Activated T-cell treated with anti-CD3 and anti-CD28 coated beads, Interleukin-2, amount 50 U/mL, for 72 hours (primary cell): Measurements from ENCODE around the gene PRKCE. TPM values are rescaled to one million over a fixed set of nuclear protein-coding genes. Genes with fewer than 3 reads are reported as not detected.

ENCODE experiments used
- ATAC-seq, 2 donors: fragments of 150-1000 bp; cut with Tn5 transposase; replicated peaks in 1 of 2; 2 replicates each; pipeline ENCODE4 v1.10.0; 2021; ENCODE audit warnings: moderate library complexity in 2 of 2, mild to moderate bottlenecking in 1 of 2
- DNase-seq, 2 donors: peaks; one replicate each; pipeline ENCODE4 v3.0.0; 2021 to 2022; ENCODE audit warnings: mixed read lengths in 1 of 2
- H3K27ac Mint-ChIP-seq: one replicate; pipeline ENCODE4 v1.8.0; 2022; ENCODE audit warnings: mild to moderate bottlenecking, moderate library complexity, mixed read lengths
- H3K27me3 Mint-ChIP-seq: one replicate; pipeline ENCODE4 v1.8.0; 2022; ENCODE audit warnings: low read depth, mixed read lengths
- H3K36me3 Mint-ChIP-seq, 2 donors: one replicate each; pipeline ENCODE4 v1.8.0; 2022; ENCODE audit warnings: mixed read lengths in 2 of 2, mild to moderate bottlenecking in 1 of 2; ENCODE audit not compliant: insufficient read depth in 2 of 2
- H3K4me1 Mint-ChIP-seq: one replicate; pipeline ENCODE4 v1.8.0; 2022; ENCODE audit warnings: low read depth, mixed read lengths
- H3K4me3 Mint-ChIP-seq, 2 donors: one replicate each; pipeline ENCODE4 v1.8.0; 2022; ENCODE audit warnings: mild to moderate bottlenecking in 2 of 2, mixed read lengths in 2 of 2, moderate library complexity in 2 of 2
- H3K9me3 Mint-ChIP-seq, 2 donors: one replicate each; pipeline ENCODE4 v1.8.0; 2022; ENCODE audit warnings: mixed read lengths in 2 of 2
- total RNA-seq, 2 donors: library from RNA; stranded (reverse); gene quantifications; one replicate each; pipeline ENCODE4 v1.2.3, GENCODE V29; 2022

The PRKCE gene
- total RNA-seq, 2 donors from 2014 or later = 19.3 to 35.3 TPM

DNA sequence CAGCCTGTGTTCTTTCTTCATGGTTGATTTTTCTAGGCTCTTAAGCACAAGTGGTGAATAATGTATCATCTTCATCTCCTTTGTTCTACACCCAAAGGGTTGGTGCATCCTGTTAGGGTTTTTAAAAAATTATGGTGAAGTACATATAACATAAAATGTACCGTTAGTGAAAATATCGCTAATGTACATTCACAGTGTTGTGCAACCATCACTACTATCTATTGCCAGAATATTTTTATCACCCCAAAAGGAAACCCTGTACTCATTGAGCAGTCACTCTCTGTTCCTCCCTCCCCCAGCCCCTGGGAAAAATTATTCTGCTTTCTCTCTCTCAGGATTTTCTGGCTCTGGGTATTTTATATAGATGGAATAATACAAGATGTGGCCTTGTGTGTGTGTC, 98.5 kb downstream of the PRKCE start:
- peaks cover 1 to 5% of the 10 kb centered on the region in 2 donors for H3K36me3 Mint-ChIP-seq

GRCh38 chr2:45750484-45750883, 99.0 kb downstream of the PRKCE start:
- ATAC-seq (peak; percentile 93 to 95), DNase-seq (peak; percentile 12 to 33)
- Mint-ChIP-seq H3K27ac (peak overlapping the region; percentile 90), H3K36me3 (peaks cover 1 to 5% of the 10 kb centered on the region in 2 donors), H3K4me3 (peak overlapping the region; percentile 56 to 71), H3K4me1 (peaks cover 24% of the 10 kb centered on the region), H3K9me3 (peaks cover 8 to 9% of the 10 kb centered on the region in 2 donors), H3K27me3 (no peaks in the 10 kb centered on the region)

More for the DNA sequence above, 98.5 kb downstream of the PRKCE start:
- no peaks in the 10 kb centered on the region for H3K27me3 Mint-ChIP-seq
- no peak for DNase-seq
- H3K4me1 Mint-ChIP-seq = peaks cover 24% of the 10 kb centered on the region
- no peak for ATAC-seq
- H3K27ac Mint-ChIP-seq = peak overlapping the region; percentile 90
- H3K4me3 Mint-ChIP-seq = peak overlapping the region; percentile 56 to 71
- H3K9me3 Mint-ChIP-seq = peaks cover 8 to 9% of the 10 kb centered on the region in 2 donors

GRCh38 chr2:45753381-45753780, 101.9 kb downstream of the PRKCE start:
- ATAC-seq (no peak), DNase-seq (no peak)
- no peaks in the 10 kb centered on the region for H3K27me3 Mint-ChIP-seq
- no peak overlapping the region for H3K27ac Mint-ChIP-seq
- no peak overlapping the region for H3K4me3 Mint-ChIP-seq
- peaks cover 24% of the 10 kb centered on the region for H3K4me1 Mint-ChIP-seq
- no peaks in the 10 kb centered on the region for H3K36me3 Mint-ChIP-seq
- no peaks in the 10 kb centered on the region for H3K9me3 Mint-ChIP-seq

GRCh38 chr2:45754131-45755010, 102.9 kb downstream of the PRKCE start:
- no peaks in the 10 kb centered on the region for H3K27me3 Mint-ChIP-seq
- peaks cover 22% of the 10 kb centered on the region for H3K4me1 Mint-ChIP-seq
- no peaks in the 10 kb centered on the region for H3K36me3 Mint-ChIP-seq
- H3K9me3 Mint-ChIP-seq = no peaks in the 10 kb centered on the region
- ATAC-seq (no peak), DNase-seq (no peak)
- no peak overlapping the region for H3K4me3 Mint-ChIP-seq
- no peak overlapping the region for H3K27ac Mint-ChIP-seq

DNA sequence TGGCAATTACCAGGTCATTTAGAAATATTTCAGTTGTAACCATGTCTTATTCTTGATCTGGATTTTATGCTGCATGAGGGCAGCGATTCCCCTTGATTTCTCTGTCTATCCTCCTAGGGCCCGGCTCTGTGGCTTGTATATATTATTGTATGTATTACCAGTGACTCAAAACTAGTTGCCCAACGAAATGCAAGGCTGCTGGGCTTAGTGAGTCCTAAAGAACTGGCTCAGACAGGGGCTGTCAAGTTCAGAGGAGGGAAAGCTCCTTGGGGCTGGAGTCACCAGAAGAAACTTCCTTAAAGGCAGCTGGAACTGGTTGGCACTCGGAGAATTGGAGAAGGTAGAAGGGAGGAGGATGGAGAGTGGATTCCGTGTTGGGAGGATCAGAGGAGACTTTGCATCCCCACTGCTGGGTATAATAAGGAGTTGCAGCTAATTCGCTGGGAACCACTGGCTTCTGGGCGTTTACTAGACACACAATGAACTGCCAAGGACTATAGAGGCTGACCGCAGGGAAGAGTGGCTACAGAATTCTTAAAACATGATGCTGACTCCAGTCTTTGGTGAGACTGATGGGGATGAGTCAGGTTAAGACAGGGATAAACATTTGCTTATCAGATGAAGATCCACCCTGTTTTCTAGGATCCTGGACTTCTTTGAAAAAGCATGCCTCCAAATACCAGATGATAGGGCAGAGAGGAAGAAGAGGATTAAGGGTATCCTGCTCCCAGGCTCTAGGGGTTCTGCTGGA, 104.3 kb downstream of the PRKCE start:
- DNase-seq = no peak
- no peak overlapping the region for H3K27ac Mint-ChIP-seq
- no peaks in the 10 kb centered on the region for H3K9me3 Mint-ChIP-seq
- no peaks in the 10 kb centered on the region for H3K27me3 Mint-ChIP-seq
- H3K4me1 Mint-ChIP-seq = peaks cover 8% of the 10 kb centered on the region
- H3K36me3 Mint-ChIP-seq = no peaks in the 10 kb centered on the region
- no peak overlapping the region for H3K4me3 Mint-ChIP-seq
- ATAC-seq = no peak

DNA sequence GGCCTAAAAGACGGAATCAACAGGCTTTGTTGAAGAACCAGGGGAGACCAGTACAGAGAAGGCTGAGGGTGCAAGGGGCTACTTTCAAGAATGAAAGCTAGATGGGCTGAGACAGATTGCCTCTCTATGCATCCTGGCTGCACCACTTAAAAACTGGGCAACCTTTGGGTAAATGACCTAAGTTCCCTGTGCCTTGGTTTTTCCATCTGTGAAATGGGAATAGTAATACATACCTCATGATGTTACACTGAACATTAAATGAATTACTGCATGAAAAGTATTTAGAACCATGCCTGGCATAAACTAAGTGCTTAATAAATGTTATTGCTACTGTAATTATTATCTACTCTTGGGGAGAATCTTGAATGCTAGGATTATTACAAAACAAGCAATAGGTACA, 106.5 kb downstream of the PRKCE start:
- no peaks in the 10 kb centered on the region for H3K9me3 Mint-ChIP-seq

GRCh38 chr2:45759310-45759851, 107.9 kb downstream of the PRKCE start:
- DNase-seq (no peak), ATAC-seq (no peak)
- H3K27ac Mint-ChIP-seq = no peak overlapping the region
- no peaks in the 10 kb centered on the region for H3K36me3 Mint-ChIP-seq
- no peaks in the 10 kb centered on the region for H3K9me3 Mint-ChIP-seq
- H3K4me3 Mint-ChIP-seq = no peak overlapping the region
- no peaks in the 10 kb centered on the region for H3K4me1 Mint-ChIP-seq
- no peaks in the 10 kb centered on the region for H3K27me3 Mint-ChIP-seq

More for the DNA sequence above, 106.5 kb downstream of the PRKCE start:
- Mint-ChIP-seq H3K36me3 (no peaks in the 10 kb centered on the region), H3K4me1 (no peaks in the 10 kb centered on the region), H3K4me3 (no peak overlapping the region), H3K27ac (no peak overlapping the region), H3K27me3 (no peaks in the 10 kb centered on the region)
- DNase-seq (no peak), ATAC-seq (no peak)

- Mint-ChIP-seq H3K27me3 (no peaks in the 10 kb centered on the region), H3K36me3 (no peaks in the 10 kb centered on the region), H3K9me3 (no peaks in the 10 kb centered on the region), H3K4me3 (no peak overlapping the region), H3K4me1 (no peaks in the 10 kb centered on the region), H3K27ac (no peak overlapping the region)
- DNase-seq = no peak
- ATAC-seq = no peak
Observed at GRCh38 chr2:45761635-45762034, 110.2 kb downstream of the PRKCE start.

- H3K9me3 Mint-ChIP-seq = no peaks in the 10 kb centered on the region
- DNase-seq (no peak), ATAC-seq (no peak)
- no peaks in the 10 kb centered on the region for H3K27me3 Mint-ChIP-seq
- no peak overlapping the region for H3K4me3 Mint-ChIP-seq
- H3K36me3 Mint-ChIP-seq = no peaks in the 10 kb centered on the region
- H3K27ac Mint-ChIP-seq = no peak overlapping the region
- H3K4me1 Mint-ChIP-seq = no peaks in the 10 kb centered on the region
Observed at GRCh38 chr2:45763255-45763654, 111.8 kb downstream of the PRKCE start.

DNA sequence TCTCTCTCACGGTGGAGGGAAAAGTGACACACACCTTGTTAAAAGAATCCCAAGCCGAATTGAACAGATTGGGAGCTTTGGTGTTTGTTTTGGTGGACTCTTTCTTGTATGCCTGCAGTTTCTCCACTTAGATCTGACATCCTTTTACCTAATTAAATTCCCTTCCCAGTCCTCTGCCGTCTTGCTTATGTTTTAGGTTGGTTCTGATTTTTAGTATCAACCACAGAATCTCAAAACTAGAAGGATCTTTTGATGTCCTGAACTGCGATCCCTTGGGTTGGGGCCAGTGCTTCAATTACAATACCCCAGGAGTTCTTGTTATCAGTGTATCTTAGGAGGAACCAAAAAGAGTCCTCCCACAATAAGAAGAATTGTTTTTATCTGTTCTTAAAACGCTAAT, 112.3 kb downstream of the PRKCE start:
- Mint-ChIP-seq H3K27ac (no peak overlapping the region), H3K4me3 (no peak overlapping the region), H3K9me3 (no peaks in the 10 kb centered on the region), H3K27me3 (no peaks in the 10 kb centered on the region), H3K36me3 (no peaks in the 10 kb centered on the region), H3K4me1 (no peaks in the 10 kb centered on the region)
- DNase-seq (no peak), ATAC-seq (no peak)

- Mint-ChIP-seq H3K27me3 (no peaks in the 10 kb centered on the region), H3K36me3 (no peaks in the 10 kb centered on the region)
Observed at GRCh38 chr2:45765007-45765727, 113.7 kb downstream of the PRKCE start.

DNA sequence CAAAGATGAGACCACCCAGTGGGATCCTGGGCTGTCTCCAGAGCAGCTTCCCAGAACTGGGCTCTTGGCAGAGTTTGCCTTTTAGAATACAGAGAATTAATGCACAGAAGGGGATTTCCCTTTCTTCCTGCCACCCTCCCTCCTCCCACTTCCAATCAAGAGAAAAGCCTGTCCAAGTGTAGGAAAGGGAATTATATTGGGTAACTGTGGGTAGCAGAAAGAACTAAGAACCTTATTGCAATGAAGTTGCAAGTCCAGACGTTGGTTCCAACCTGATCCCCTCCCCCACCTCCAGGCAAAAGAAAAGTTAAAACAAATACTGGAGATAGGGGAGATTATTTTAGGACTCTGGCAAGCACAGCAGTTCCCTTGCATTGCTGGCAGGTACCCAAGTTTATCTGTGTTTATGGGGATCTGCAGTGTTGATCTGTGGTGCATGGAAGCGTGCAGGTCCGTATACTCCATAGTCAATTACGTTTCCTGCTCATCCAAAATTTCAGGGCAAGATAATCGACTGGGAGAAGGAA, 114.3 kb downstream of the PRKCE start:
- no peaks in the 10 kb centered on the region for H3K36me3 Mint-ChIP-seq
- no peak overlapping the region for H3K4me3 Mint-ChIP-seq
- no peaks in the 10 kb centered on the region for H3K4me1 Mint-ChIP-seq
- no peak overlapping the region for H3K27ac Mint-ChIP-seq
- H3K9me3 Mint-ChIP-seq = no peaks in the 10 kb centered on the region
- no peaks in the 10 kb centered on the region for H3K27me3 Mint-ChIP-seq
- DNase-seq (no peak), ATAC-seq (no peak)

More at GRCh38 chr2:45765007-45765727, 113.7 kb downstream of the PRKCE start:
- no peaks in the 10 kb centered on the region for H3K9me3 Mint-ChIP-seq
- H3K4me1 Mint-ChIP-seq = no peaks in the 10 kb centered on the region
- no peak overlapping the region for H3K4me3 Mint-ChIP-seq
- DNase-seq = no peak
- ATAC-seq = no peak
- H3K27ac Mint-ChIP-seq = no peak overlapping the region
